H1 (cell line): ENCODE results near the gene EDC3. TPM values are rescaled to one million over a fixed set of nuclear protein-coding genes. Genes with fewer than 3 reads are reported as not detected.

Experiments
- ASH2L ChIP-seq: fragments of 200-600, 300-600 bp; sonication (generic); IDR thresholded peaks from one replicate; pipeline ENCODE4 v1.7.1; 2017; ENCODE audit warnings: low read length
- ATF2 ChIP-seq: IDR thresholded peaks from 2 replicates; pipeline ENCODE4 v1.6.1; 2012; ENCODE audit warnings: low read length, inconsistent platforms
- RXRA ChIP-seq: IDR thresholded peaks from 2 replicates; pipeline ENCODE4 v1.6.1; 2011; ENCODE audit warnings: low read depth, mild to moderate bottlenecking, low read length, moderate library complexity; ENCODE audit not compliant: insufficient read depth
- polyA plus RNA-seq, 7 experiments: library from polyadenylated mRNA; depleted of rRNA in 3 of 7; stranded (reverse) in 5 of 7; unstranded in 2 of 7; fragments of >200 nt in 5 of 7; fragments of 200-250 nt in 2 of 7; gene quantifications; 1 replicate in 5 of 7; 2 replicates in 1 of 7; 4 replicates in 1 of 7; pipeline versions ENCODE4 v1.2.1 to v1.2.3, GENCODE V29; 2011 to 2013; ENCODE audit warnings: missing spikeins in 2 of 7, mixed read lengths in 2 of 7
- total RNA-seq: library from RNA; stranded (reverse); fragmentation: NEBNext Ultra II Directional; extraction: Animal tissue kit (Norgen Biotek cat#: 25700); gene quantifications from 2 replicates; pipeline ENCODE4 v1.2.1, GENCODE V29; 2021

Gene EDC3
- total and polyA plus RNA-seq, 2 of the 8 experiments (the other 6 are each of a cell fraction or from before 2014, with no cell fraction given) = 45.0 to 50.8 TPM

- TF ChIP-seq RXRA = no peak
- TF ChIP-seq ASH2L = no peak
- TF ChIP-seq ATF2 = no peak
Observed at GRCh38 chr15:74733269-74733668, 37.4 kb upstream of the EDC3 start (continued).
